Measurements from ENCODE around the gene USH2A. TPM values are rescaled to one million over a fixed set of nuclear protein-coding genes. Genes with fewer than 3 reads are reported as not detected.

Gene USH2A
- polyA plus RNA-seq, 1 of the 3 experiments (the other 2 are of a cell fraction) = under 0.01 TPM

DNA sequence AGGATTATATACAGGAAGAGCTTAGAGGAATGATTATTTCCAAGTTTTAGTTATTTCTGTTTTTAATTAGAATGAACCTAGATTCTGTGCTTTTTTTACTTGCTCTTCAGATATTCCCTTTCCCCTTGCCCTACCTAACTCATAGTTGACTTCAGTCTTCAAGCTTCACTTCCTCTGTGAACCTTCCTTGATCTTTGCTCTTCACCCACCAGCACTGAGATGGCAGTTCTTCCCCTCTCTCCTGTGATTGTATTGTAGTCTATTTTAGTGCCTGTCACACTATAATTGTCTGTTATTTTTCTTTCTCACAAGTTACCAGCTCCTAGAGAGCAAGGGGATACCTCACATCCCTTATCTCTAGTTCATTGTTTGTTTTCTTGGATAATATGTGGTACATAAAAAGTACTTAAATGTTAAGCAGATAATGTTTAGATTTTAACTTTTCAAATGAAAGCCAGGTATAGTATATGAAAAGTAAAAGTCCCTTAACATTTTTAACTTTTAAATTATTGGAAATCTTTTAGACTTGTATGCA, 822.9 kb downstream of the USH2A start:
- no peaks in the 10 kb centered on the region for H4K20me1 ChIP-seq (ENCODE audit: insufficient read depth)
- no peaks in the 10 kb centered on the region for H3K9me3 ChIP-seq
- no peak overlapping the region for H3K27ac ChIP-seq (ENCODE audit: low read depth in 2 of 2, low read length in 1 of 2)
- TF ChIP-seq RAD21 (IDR thresholded peaks at IDR 0.05; ENCODE audit: low read length) = no peak
- TF ChIP-seq REST (IDR thresholded peaks at IDR 0.05; ENCODE audit: low read depth, low read length) = no peak
- TF ChIP-seq, protein P1, sequence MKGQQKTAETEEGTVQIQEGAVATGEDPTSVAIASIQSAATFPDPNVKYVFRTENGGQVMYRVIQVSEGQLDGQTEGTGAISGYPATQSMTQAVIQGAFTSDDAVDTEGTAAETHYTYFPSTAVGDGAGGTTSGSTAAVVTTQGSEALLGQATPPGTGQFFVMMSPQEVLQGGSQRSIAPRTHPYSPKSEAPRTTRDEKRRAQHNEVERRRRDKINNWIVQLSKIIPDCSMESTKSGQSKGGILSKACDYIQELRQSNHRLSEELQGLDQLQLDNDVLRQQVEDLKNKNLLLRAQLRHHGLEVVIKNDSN (IDR thresholded peaks at IDR 0.05; ENCODE audit: borderline replicate concordance, low read depth) = no peak
- TF ChIP-seq, protein P2, sequence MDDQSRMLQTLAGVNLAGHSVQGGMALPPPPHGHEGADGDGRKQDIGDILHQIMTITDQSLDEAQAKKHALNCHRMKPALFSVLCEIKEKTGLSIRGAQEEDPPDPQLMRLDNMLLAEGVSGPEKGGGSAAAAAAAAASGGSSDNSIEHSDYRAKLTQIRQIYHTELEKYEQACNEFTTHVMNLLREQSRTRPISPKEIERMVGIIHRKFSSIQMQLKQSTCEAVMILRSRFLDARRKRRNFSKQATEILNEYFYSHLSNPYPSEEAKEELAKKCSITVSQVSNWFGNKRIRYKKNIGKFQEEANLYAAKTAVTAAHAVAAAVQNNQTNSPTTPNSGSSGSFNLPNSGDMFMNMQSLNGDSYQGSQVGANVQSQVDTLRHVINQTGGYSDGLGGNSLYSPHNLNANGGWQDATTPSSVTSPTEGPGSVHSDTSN (IDR thresholded peaks at IDR 0.05) = no peak
- no peaks in the 10 kb centered on the region for H3F3A ChIP-seq (replicated peaks; ENCODE audit: insufficient read depth)
- peaks cover 0 to 2% of the 10 kb centered on the region in 2 experiments; a peak in 3 of 4 replicates for H3K4me1 ChIP-seq (ENCODE audit: control insufficient read depth in 1 of 2, insufficient read depth in 2 of 2, low read depth in 1 of 2, low read length in 1 of 2)
- no peak overlapping the region for H3K4me3 ChIP-seq (ENCODE audit: low read depth in 2 of 2, low read length in 1 of 2)
- H3K9ac ChIP-seq = no peak overlapping the region
- no peak for DNase-seq
- no peak overlapping the region for H3K4me2 ChIP-seq
- ChIA-PET POLR2A (no interaction called here), CTCF (interaction anchor here (0.7 to 1.1 kb wide), 2 partner anchors 11 to 1574 kb away, joined by 3 to 4 read pairs; no protein-coding TSS in a partner anchor)
- peaks cover 37 to 85% of the 10 kb centered on the region in 2 experiments for H3K36me3 ChIP-seq (replicated peaks in 1 of 2; ENCODE audit: control insufficient read depth in 1 of 2, insufficient read depth in 2 of 2, low read length in 1 of 2)
- no peaks in the 10 kb centered on the region for H3K27me3 ChIP-seq (ENCODE audit: insufficient read depth)
- H3K9me2 ChIP-seq = no peaks in the 10 kb centered on the region
- H3K79me2 ChIP-seq (ENCODE audit: insufficient read depth) = no peaks in the 10 kb centered on the region
- H2AFZ ChIP-seq (ENCODE audit: low read depth) = no peak overlapping the region

- WGBS (ENCODE audit: low lambda C conversion rate) = 94% methylated on average over 3 of the region's 3 CpGs
- TF ChIP-seq JUND (IDR thresholded peaks at IDR 0.05) = no peak
- TF ChIP-seq MXI1 (IDR thresholded peaks at IDR 0.05; ENCODE audit: low read depth, low read length) = no peak
- no peak for TF ChIP-seq RXRA (IDR thresholded peaks at IDR 0.05; ENCODE audit: borderline replicate concordance, low read depth)
- TF ChIP-seq EP300 (IDR thresholded peaks at IDR 0.05; ENCODE audit: borderline replicate concordance in 1 of 2, low read depth in 1 of 2, low read length in 1 of 2) = no peak
- TF ChIP-seq GATA2 (CRISPR knock-in tag; IDR thresholded peaks at IDR 0.05) = no peak
- no peak for TF ChIP-seq TAF1 (IDR thresholded peaks at IDR 0.05; ENCODE audit: borderline replicate concordance, low read depth, low read length)
- TF ChIP-seq POLR2AphosphoS5 (IDR thresholded peaks at IDR 0.05; ENCODE audit: low read depth, low read length) = no peak
- no peak for TF ChIP-seq YY1 (IDR thresholded peaks at IDR 0.05; ENCODE audit: low read depth)
- no peak for TF ChIP-seq GABPA (IDR thresholded peaks at IDR 0.05; ENCODE audit: low read depth)
- TF ChIP-seq SIN3A (IDR thresholded peaks at IDR 0.05; ENCODE audit: borderline replicate concordance, low read depth, low read length) = no peak
- no peak for TF ChIP-seq TCF12 (IDR thresholded peaks at IDR 0.05)
- Histone ChIP-seq H3K9me2 (no peaks in the 10 kb centered on the region), H2AFZ (ENCODE audit: low read depth) (no peak overlapping the region), H3K9ac (no peak overlapping the region), H4K20me1 (ENCODE audit: insufficient read depth) (no peaks in the 10 kb centered on the region), H3K79me2 (ENCODE audit: insufficient read depth) (no peaks in the 10 kb centered on the region), H3K36me3 (replicated peaks in 1 of 2; ENCODE audit: control insufficient read depth in 1 of 2, insufficient read depth in 2 of 2, low read length in 1 of 2) (peaks cover 36 to 79% of the 10 kb centered on the region in 2 experiments), H3K4me1 (ENCODE audit: control insufficient read depth in 1 of 2, insufficient read depth in 2 of 2, low read depth in 1 of 2, low read length in 1 of 2) (peaks cover 0 to 4% of the 10 kb centered on the region in 2 experiments; a peak in 3 of 4 replicates), H3F3A (replicated peaks; ENCODE audit: insufficient read depth) (no peaks in the 10 kb centered on the region), H3K9me3 (no peaks in the 10 kb centered on the region), H3K4me3 (ENCODE audit: low read depth in 2 of 2, low read length in 1 of 2) (no peak overlapping the region), H3K4me2 (no peak overlapping the region), H3K27ac (ENCODE audit: low read depth in 2 of 2, low read length in 1 of 2) (no peak overlapping the region), H3K27me3 (ENCODE audit: insufficient read depth) (no peaks in the 10 kb centered on the region)
- ChIA-PET CTCF (interaction anchor here (1.1 kb wide), 1 partner anchor 11 kb away, joined by 3 read pairs; no protein-coding TSS in a partner anchor), POLR2A (no interaction called here)
- no peak for DNase-seq
Observed at GRCh38 chr1:215599418-215600074, 823.7 kb downstream of the USH2A start.
